ENCODE results near the gene NRIP2. TPM values are rescaled to one million over a fixed set of nuclear protein-coding genes. Genes with fewer than 3 reads are reported as not detected.
A peak's percentile ranks its signal among the peaks of the same experiment; 100 is the strongest.

The NRIP2 gene
- total and polyA plus RNA-seq, 2 experiments from 2014 or later = 0.95 TPM; not detected in 1

GRCh38 chr12:2783936-2784600 lies 50.8 kb downstream of the NRIP2 start:
- WGBS (ENCODE audit: low lambda C conversion rate, missing lambda C conversion rate) = 21% methylated on average over 25 of the region's 25 CpGs
- Histone ChIP-seq H3K9me2 (replicated peaks; ENCODE audit: insufficient read depth) (no peaks in the 10 kb centered on the region), H4K20me1 (ENCODE audit: insufficient read depth, poor library complexity, severe bottlenecking) (no peaks in the 10 kb centered on the region), H3K4me3 (no peak overlapping the region), H3K4me2 (peak overlapping the region; percentile 79), H3K27ac (no peak overlapping the region), H3K36me3 (replicated peaks; ENCODE audit: insufficient read depth, low read depth) (no peaks in the 10 kb centered on the region), H3K79me2 (no peaks in the 10 kb centered on the region), H3K9me3 (ENCODE audit: low read depth) (no peaks in the 10 kb centered on the region), H2AFZ (no peak overlapping the region), H3K4me1 (ENCODE audit: insufficient read depth) (peaks cover 7% of the 10 kb centered on the region), H3K27me3 (peaks cover 4% of the 10 kb centered on the region)
- TF ChIP-seq EZH2phosphoT487 (IDR thresholded peaks at IDR 0.05; ENCODE audit: low read depth, severe bottlenecking, unreplicated experiment) (no peak), EZH2 (IDR thresholded peaks at IDR 0.05; ENCODE audit: borderline replicate concordance) (no peak), CTCF (IDR thresholded peaks at IDR 0.05; ENCODE audit: poor library complexity) (peak; percentile 86)
- DNase-seq (ENCODE audit: low spot score) = peak; percentile 77

DNA sequence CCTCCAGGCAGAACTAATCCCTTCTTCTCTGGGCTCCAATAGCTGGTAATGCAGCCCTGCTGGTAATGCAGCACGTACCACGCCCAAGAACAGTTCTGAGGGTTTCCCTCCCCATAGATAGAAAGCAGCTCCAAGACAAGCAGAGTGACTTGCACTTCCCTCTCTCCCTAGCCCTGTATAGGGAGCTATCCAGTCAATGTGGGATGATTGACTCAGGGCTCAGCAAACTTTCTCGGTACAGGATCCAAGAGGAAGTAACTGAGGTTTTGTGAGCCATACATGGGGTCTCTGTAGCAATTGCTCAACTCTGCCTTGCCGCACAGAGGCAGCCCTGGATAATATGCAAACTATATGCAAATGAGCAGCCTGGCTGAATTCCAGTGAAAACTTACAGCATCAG lies 55.6 kb downstream of the NRIP2 start:
- no peak overlapping the region for H2AFZ ChIP-seq
- H3K9me3 ChIP-seq (ENCODE audit: low read depth) = no peaks in the 10 kb centered on the region
- H3K9me2 ChIP-seq (replicated peaks; ENCODE audit: insufficient read depth) = no peaks in the 10 kb centered on the region
- no peak overlapping the region for H3K4me2 ChIP-seq
- no peak overlapping the region for H3K27ac ChIP-seq
- peaks cover 2% of the 10 kb centered on the region for H3K4me1 ChIP-seq (ENCODE audit: insufficient read depth)
- peaks cover 7% of the 10 kb centered on the region for H3K27me3 ChIP-seq
- WGBS (ENCODE audit: low lambda C conversion rate, missing lambda C conversion rate) = 67% methylated on average over 4 of the region's 4 CpGs
- H3K4me3 ChIP-seq = no peak overlapping the region
- no peak for DNase-seq (ENCODE audit: low spot score)
- no peaks in the 10 kb centered on the region for H3K36me3 ChIP-seq (replicated peaks; ENCODE audit: insufficient read depth, low read depth)
- no peaks in the 10 kb centered on the region for H4K20me1 ChIP-seq (ENCODE audit: insufficient read depth, poor library complexity, severe bottlenecking)
- TF ChIP-seq EZH2 (IDR thresholded peaks at IDR 0.05; ENCODE audit: borderline replicate concordance) (no peak), EZH2phosphoT487 (IDR thresholded peaks at IDR 0.05; ENCODE audit: low read depth, severe bottlenecking, unreplicated experiment) (no peak)
- no peaks in the 10 kb centered on the region for H3K79me2 ChIP-seq

GRCh38 chr12:2776129-2776806 lies 58.6 kb downstream of the NRIP2 start:
- H3K4me2 ChIP-seq = no peak overlapping the region
- H3K27me3 ChIP-seq = peaks cover 3% of the 10 kb centered on the region
- H3K4me1 ChIP-seq (ENCODE audit: insufficient read depth) = no peaks in the 10 kb centered on the region
- H2AFZ ChIP-seq = no peak overlapping the region
- DNase-seq (ENCODE audit: low spot score) = no peak
- no peaks in the 10 kb centered on the region for H3K9me3 ChIP-seq (ENCODE audit: low read depth)
- H4K20me1 ChIP-seq (ENCODE audit: insufficient read depth, poor library complexity, severe bottlenecking) = no peaks in the 10 kb centered on the region
- no peak for TF ChIP-seq EZH2 (IDR thresholded peaks at IDR 0.05; ENCODE audit: borderline replicate concordance)
- H3K79me2 ChIP-seq = no peaks in the 10 kb centered on the region
- no peak overlapping the region for H3K4me3 ChIP-seq
- no peaks in the 10 kb centered on the region for H3K9me2 ChIP-seq (replicated peaks; ENCODE audit: insufficient read depth)
- no peak overlapping the region for H3K27ac ChIP-seq
- H3K36me3 ChIP-seq (replicated peaks; ENCODE audit: insufficient read depth, low read depth) = no peaks in the 10 kb centered on the region
- 88% methylated on average over 20 of the region's 20 CpGs for WGBS (ENCODE audit: low lambda C conversion rate, missing lambda C conversion rate)

DNA sequence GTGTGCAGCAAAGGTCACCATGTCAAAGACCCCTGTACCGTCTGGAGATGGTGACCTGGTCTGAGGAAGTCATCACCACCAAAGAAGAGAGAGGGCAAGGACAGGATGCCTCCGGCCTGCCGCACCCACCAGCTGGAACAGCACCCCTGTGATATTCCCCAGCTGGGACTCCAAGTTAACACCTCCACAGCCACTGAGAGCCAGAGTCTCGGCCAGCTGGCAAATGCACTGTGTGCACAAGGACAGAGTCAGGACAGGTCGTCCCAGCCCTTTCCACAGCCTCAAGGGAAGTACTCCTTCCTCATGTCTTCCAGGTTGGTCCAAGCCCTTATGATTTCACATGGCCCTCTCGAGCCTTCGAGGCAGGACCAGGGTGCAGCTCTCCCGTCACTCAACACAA lies 59.4 kb downstream of the NRIP2 start:
- WGBS (ENCODE audit: low lambda C conversion rate, missing lambda C conversion rate) = 82% methylated on average over 8 of the region's 8 CpGs
- DNase-seq (ENCODE audit: low spot score) = no peak

More for the DNA sequence above, 59.4 kb downstream of the NRIP2 start:
- H3K4me3 ChIP-seq = no peak overlapping the region
- H3K9me2 ChIP-seq (replicated peaks; ENCODE audit: insufficient read depth) = no peaks in the 10 kb centered on the region
- H3K27me3 ChIP-seq = peaks cover 3% of the 10 kb centered on the region
- no peaks in the 10 kb centered on the region for H3K36me3 ChIP-seq (replicated peaks; ENCODE audit: insufficient read depth, low read depth)
- H4K20me1 ChIP-seq (ENCODE audit: insufficient read depth, poor library complexity, severe bottlenecking) = no peaks in the 10 kb centered on the region
- no peaks in the 10 kb centered on the region for H3K9me3 ChIP-seq (ENCODE audit: low read depth)
- TF ChIP-seq EZH2 (IDR thresholded peaks at IDR 0.05; ENCODE audit: borderline replicate concordance) = no peak
- no peak for TF ChIP-seq CTCF (IDR thresholded peaks at IDR 0.05; ENCODE audit: poor library complexity)
- no peak for TF ChIP-seq EZH2phosphoT487 (IDR thresholded peaks at IDR 0.05; ENCODE audit: low read depth, severe bottlenecking, unreplicated experiment)
- no peak overlapping the region for H2AFZ ChIP-seq
- H3K27ac ChIP-seq = no peak overlapping the region
- no peaks in the 10 kb centered on the region for H3K79me2 ChIP-seq
- H3K4me2 ChIP-seq = no peak overlapping the region
- H3K4me1 ChIP-seq (ENCODE audit: insufficient read depth) = no peaks in the 10 kb centered on the region

Other genes with a start within 250 kb of the NRIP2 start
- 46.4 and 52.1 TPM in 2 replicates for gene FKBP4, start 40.1 kb downstream of the NRIP2 start, total RNA-seq
- 70.9 and 77.9 TPM in 2 replicates for gene FKBP4, start 40.1 kb downstream of the NRIP2 start, polyA plus RNA-seq
- gene ITFG2, start 22.4 kb downstream of the NRIP2 start, total RNA-seq = 19.5 and 20.9 TPM in 2 replicates
- 23.5 and 31.7 TPM in 2 replicates for gene ITFG2, start 22.4 kb downstream of the NRIP2 start, polyA plus RNA-seq
- gene TEX52, start 22.0 kb upstream of the NRIP2 start, total RNA-seq = not detected in 2 replicates
- gene TEX52, start 22.0 kb upstream of the NRIP2 start, polyA plus RNA-seq = not detected in 2 replicates
- 4.3 and 6.8 TPM in 2 replicates for gene FOXM1, start 42.1 kb upstream of the NRIP2 start, total RNA-seq
- gene FOXM1, start 42.1 kb upstream of the NRIP2 start, polyA plus RNA-seq = 9.4 and 11.0 TPM in 2 replicates
- 29.1 and 30.5 TPM in 2 replicates for gene RHNO1, start 42.2 kb upstream of the NRIP2 start, total RNA-seq
- 29.8 and 35.5 TPM in 2 replicates for gene RHNO1, start 42.2 kb upstream of the NRIP2 start, polyA plus RNA-seq
- 19.0 TPM in 2 replicates for gene TULP3, start 55.9 kb upstream of the NRIP2 start, total RNA-seq
- gene TULP3, start 55.9 kb upstream of the NRIP2 start, polyA plus RNA-seq = 21.9 and 22.9 TPM in 2 replicates
- gene TEAD4, start 124.4 kb upstream of the NRIP2 start, total RNA-seq = 5.5 and 8.3 TPM in 2 replicates
- 12.0 and 12.7 TPM in 2 replicates for gene TEAD4, start 124.4 kb upstream of the NRIP2 start, polyA plus RNA-seq
- gene TSPAN9, start 242.3 kb upstream of the NRIP2 start, total RNA-seq = 35.3 and 38.6 TPM in 2 replicates
- gene TSPAN9, start 242.3 kb upstream of the NRIP2 start, polyA plus RNA-seq = 16.6 and 19.8 TPM in 2 replicates